ENCODE measurements around the gene ZNF581. TPM values are rescaled to one million over a fixed set of nuclear protein-coding genes. Genes with fewer than 3 reads are reported as not detected.

Gene ZNF581
- total RNA-seq, 1 donor from 2014 or later = 12.4 TPM

- DNase-seq = no peak
Measured at GRCh38 chr19:55681131-55682092, 38.0 kb downstream of the ZNF581 start.

DNA sequence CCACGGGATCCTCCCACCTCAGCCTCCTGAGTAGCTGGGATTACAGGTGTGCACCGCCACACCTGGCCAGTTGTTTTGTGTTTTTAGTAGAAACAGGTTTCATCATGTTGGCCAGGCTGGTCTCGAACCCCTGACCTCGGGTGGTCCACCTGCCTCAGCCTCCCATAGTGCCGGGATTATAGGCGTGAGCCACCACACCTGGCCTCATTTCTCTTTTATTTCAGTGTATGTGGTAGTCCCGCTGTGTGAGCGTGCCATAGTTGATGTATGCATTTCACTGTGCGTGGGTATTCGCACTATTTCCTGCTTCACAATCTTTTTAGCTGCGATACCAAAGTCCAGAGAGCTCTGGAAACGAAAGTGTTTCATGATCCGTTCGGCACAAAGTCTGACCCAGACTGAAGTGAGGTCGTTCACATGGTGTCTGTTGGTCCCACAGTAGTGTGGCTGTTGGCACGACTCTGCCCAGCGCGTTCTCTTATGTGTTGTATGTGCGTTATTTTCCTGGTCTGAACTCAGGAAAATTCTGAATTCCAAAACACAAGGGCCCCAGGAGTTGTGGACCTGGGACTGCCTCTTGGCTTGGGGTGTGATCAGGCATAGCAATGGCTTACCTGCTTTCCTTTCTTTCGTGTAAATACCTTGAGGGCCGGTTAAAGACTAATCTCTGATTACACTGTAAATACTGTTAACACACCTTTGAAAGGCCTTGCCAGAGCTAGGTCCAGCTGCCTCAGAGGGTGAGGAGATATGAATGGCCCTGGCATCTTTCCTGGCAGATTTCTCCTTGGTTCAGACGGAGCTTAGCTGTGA is 40.2 kb downstream of the ZNF581 start:
- DNase-seq = no peak

DNA sequence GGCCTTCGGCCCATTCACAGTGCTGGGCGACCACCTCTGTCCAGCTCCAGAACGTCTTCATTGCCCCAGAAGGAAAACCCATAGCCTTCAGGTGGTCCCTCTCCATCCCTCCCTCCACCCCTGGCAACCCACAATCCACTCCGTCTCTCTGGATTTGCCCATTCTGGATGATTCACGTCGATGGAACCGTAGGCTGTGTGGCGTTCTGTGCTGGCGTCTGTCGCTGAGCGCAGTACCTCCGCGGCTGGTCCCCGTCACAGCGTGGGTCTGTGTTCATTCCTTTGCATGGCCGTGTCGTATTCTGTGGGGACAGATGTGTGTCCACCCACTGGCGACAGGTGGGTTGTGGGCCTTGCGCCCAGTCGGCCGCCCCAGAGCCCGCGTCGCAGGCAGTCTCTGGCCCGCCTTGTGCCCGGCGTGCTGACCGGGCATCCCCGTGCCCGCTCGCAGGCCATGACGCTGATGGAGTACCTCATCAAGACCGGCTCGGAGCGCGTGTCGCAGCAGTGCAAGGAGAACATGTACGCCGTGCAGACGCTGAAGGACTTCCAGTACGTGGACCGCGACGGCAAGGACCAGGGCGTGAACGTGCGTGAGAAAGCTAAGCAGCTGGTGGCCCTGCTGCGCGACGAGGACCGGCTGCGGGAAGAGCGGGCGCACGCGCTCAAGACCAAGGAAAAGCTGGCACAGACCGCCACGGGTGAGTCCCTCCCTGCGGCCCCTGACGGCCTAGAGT is 41.7 kb downstream of the ZNF581 start:
- no peak for DNase-seq

DNA sequence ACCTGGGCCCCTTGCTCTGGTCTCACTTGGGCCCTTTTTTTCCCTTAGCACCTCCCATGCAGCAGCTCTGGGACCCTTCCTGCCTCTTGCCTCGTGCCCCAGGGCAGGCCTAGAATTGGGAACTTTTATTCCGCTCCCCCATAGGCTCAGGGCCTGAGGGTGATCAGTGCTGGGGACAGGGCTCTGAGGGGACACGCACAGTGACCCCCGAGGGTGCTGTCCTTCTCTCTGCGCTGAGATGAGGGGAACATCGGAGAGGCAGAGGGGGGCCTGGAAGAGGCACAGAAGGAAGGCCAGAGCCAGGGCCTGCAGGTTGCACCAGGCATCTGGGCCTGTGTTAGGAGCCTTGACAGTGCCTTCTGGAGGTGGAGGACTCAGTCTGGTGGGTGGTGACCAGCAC is 42.3 kb downstream of the ZNF581 start:
- DNase-seq = no peak

GRCh38 chr19:55686311-55687050 is 43.0 kb downstream of the ZNF581 start:
- DNase-seq = no peak

DNA sequence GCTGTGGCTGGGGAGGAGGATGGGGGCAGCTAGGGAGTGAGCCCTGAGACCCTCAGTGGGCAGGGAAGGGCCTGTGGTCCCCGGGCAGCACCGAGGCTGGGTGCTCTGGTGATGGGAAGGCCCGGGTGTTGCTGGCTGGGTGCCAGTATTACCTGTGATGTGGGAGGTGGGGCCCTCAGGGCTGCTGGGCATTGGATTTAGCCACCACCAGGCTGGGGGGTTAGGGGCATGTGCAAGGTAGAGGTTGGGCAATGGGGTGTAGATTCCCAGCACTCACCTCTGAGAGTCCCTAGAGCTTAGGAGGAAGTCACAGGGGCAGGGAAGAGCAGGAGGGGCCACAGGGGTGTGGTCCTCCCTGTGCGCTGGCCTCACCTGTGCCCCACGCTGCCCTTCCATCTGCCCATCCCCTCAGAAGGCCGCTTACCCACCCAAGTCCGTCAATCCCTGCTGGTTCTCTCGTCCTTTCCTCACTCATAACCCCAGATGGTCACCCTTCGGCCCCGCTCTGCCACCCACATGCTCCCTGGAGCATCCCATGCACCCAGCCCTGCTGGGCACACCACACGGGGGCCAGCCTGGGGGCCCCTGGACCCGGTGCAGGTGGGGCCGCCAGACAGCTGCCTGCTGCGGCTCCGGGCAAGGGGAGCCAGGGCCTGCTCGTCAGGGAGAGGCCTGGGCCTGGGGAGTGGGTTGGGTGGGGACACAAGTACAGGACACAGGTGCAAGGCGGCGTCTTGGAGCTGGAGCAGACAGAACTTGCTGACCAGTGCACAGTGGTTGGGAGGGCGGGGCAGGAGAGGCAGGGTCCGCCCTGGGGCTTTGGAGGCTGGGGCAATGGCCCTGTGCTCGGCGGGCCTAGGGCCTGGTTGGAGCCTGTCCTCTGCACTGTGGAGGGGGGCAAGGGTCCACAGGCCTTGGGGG is 44.1 kb downstream of the ZNF581 start:
- DNase-seq = no peak

DNA sequence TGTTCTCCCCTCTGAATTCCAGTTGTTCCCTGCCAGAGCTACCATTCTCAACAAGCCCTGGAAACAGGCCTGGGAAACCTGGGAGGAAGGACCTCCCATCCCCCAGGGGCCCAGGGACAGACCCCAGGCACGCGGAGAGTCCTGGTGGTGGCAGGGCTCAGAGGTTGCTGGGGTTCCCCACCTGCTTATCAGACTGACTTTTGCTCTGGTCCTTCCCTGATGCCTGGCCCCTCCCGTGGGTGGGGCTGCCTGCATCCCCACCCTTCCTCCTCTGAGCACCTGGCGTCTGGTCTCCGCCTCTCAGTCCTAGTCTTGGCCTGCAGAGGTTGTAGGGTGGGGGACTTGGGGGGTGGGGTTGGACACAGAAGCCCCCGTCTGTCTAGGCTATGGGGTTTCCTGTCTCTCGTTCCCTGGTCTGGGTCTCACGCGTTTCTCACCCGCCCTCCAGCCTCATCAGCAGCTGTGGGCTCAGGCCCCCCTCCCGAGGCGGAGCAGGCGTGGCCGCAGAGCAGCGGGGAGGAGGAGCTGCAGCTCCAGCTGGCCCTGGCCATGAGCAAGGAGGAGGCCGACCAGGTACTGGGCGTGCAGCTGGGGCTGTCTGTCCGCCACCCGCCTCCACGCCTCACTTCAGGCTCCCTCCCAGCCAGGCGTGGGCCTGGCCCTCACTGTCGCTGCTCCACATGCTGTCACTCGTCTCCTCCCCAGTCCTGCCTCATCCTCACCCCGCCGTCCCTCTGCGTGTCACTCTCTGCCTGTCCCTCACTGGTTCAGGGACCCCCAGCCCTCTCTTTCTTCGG is 45.2 kb downstream of the ZNF581 start:
- DNase-seq = no peak

GRCh38 chr19:55689411-55690108 is 46.1 kb downstream of the ZNF581 start:
- DNase-seq = no peak

GRCh38 chr19:55690109-55690768 is 46.8 kb downstream of the ZNF581 start:
- no peak for DNase-seq

- no peak for DNase-seq
Measured at GRCh38 chr19:55690769-55691545, 47.5 kb downstream of the ZNF581 start.

- DNase-seq = no peak
Measured at GRCh38 chr19:55691561-55692481, 48.4 kb downstream of the ZNF581 start.

GRCh38 chr19:55692681-55693081 is 49.2 kb downstream of the ZNF581 start:
- DNase-seq = no peak

GRCh38 chr19:55693336-55693974 is 50.0 kb downstream of the ZNF581 start:
- no peak for DNase-seq

- no peak for DNase-seq
Measured at GRCh38 chr19:55694241-55694655, 50.8 kb downstream of the ZNF581 start.

DNA sequence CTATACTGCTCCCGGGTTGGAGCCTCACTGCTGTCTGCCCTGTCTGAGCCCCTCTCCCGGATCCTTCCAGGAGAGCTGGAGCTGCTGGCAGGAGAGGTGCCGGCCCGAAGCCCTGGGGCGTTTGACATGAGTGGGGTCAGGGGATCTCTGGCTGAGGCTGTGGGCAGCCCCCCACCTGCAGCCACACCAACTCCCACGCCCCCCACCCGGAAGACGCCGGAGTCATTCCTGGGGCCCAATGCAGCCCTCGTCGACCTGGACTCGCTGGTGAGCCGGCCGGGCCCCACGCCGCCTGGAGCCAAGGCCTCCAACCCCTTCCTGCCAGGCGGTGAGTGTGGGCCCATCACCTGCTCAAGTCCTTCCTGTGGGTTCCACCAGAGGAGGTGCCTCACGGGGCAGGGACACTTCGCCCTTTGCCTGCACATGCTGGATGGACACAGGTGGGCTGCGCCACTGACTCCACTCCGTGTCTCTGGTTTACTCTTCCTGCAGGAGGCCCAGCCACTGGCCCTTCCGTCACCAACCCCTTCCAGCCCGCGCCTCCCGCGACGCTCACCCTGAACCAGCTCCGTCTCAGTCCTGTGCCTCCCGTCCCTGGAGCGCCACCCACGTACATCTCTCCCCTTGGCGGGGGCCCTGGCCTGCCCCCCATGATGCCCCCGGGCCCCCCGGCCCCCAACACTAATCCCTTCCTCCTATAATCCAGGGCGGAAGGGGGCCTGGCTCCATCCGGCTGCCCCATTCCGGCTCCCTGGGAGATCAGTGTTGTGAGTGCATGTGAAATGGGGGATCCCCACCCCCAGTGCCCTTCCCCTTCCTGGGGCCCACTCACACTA is 51.4 kb downstream of the ZNF581 start:
- no peak for DNase-seq
